LNCaP clone FGC (cell line): ENCODE measurements around the gene ATXN7L1.

Experiments
- DNase-seq: peaks from one replicate; pipeline ENCODE4 v3.0.0-alpha.2; 2011; ENCODE audit warnings: low read depth
- H3K4me3 ChIP-seq: 2 replicates; pipeline ENCODE4 v1.5.1; 2011; ENCODE audit warnings: mild to moderate bottlenecking, low read depth, low read length, control low read depth
- CTCF ChIP-seq: IDR thresholded peaks from 2 replicates; pipeline ENCODE4 v1.5.1; 2012; ENCODE audit warnings: mild to moderate bottlenecking; ENCODE audit not compliant: control insufficient read depth, insufficient read depth; ENCODE audit errors: extremely low read depth

ATXN7L1 gene

GRCh38 chr7:105666324-105666723 lies 210.1 kb downstream of the ATXN7L1 start:
- no peak overlapping the region for H3K4me3 ChIP-seq
- no peak for TF ChIP-seq CTCF
- DNase-seq, result no peak

GRCh38 chr7:105665684-105666083 lies 210.7 kb downstream of the ATXN7L1 start:
- H3K4me3 ChIP-seq, result no peak overlapping the region
- TF ChIP-seq CTCF, result no peak
- no peak for DNase-seq

GRCh38 chr7:105664816-105665525 lies 211.4 kb downstream of the ATXN7L1 start:
- no peak for DNase-seq
- H3K4me3 ChIP-seq, result no peak overlapping the region
- no peak for TF ChIP-seq CTCF

- H3K4me3 ChIP-seq, result no peak overlapping the region
- no peak for DNase-seq
- TF ChIP-seq CTCF, result no peak
Measured at GRCh38 chr7:105662998-105663397, 213.4 kb downstream of the ATXN7L1 start.

GRCh38 chr7:105661625-105662024 lies 214.8 kb downstream of the ATXN7L1 start:
- no peak for DNase-seq
- no peak for TF ChIP-seq CTCF
- no peak overlapping the region for H3K4me3 ChIP-seq

- DNase-seq, result no peak
- H3K4me3 ChIP-seq, result no peak overlapping the region
- peak; percentile 59 for TF ChIP-seq CTCF
Measured at GRCh38 chr7:105656922-105657521, 219.4 kb downstream of the ATXN7L1 start.
